Type B pancreatic cell (in vitro differentiated cells): ENCODE measurements around the gene RAB9B. TPM values are rescaled to one million over a fixed set of nuclear protein-coding genes. Genes with fewer than 3 reads are reported as not detected.

ENCODE experiments used
- DNase-seq: peaks from one replicate; pipeline ENCODE4 v3.0.0; 2021; ENCODE audit warnings: mixed read lengths; ENCODE audit not compliant: unreplicated experiment; ENCODE audit errors: extremely low spot score
- H3K27ac Mint-ChIP-seq: 2 replicates; pipeline ENCODE4 v1.8.0; 2021; ENCODE audit warnings: mild to moderate bottlenecking, mixed read lengths
- H3K27me3 Mint-ChIP-seq: 2 replicates; pipeline ENCODE4 v1.8.0; 2021; ENCODE audit warnings: mixed read lengths
- H3K36me3 Mint-ChIP-seq: 2 replicates; pipeline ENCODE4 v1.8.0; 2021; ENCODE audit warnings: mixed read lengths
- H3K4me1 Mint-ChIP-seq: one replicate; pipeline ENCODE4 v1.8.0; 2021; ENCODE audit warnings: mixed read lengths; ENCODE audit not compliant: unreplicated experiment
- H3K4me3 Mint-ChIP-seq: 2 replicates; pipeline ENCODE4 v1.8.0; 2021; ENCODE audit warnings: mild to moderate bottlenecking, mixed read lengths
- H3K9me3 Mint-ChIP-seq: 2 replicates; pipeline ENCODE4 v1.8.0; 2021; ENCODE audit warnings: mixed read lengths
- total RNA-seq: library from RNA; stranded (reverse); gene quantifications from 2 replicates; pipeline ENCODE4 v1.2.1, GENCODE V29; 2021; ENCODE audit warnings: low replicate concordance
- TF ChIP-seq, protein P1 (sequence below): fragments of 200-600 bp; sonication (generic); conservative IDR thresholded peaks from 2 replicates; pipeline ENCODE4 v1.5.0; 2021; ENCODE audit warnings: antibody characterized with exemption, mild to moderate bottlenecking

RAB9B gene
- total RNA-seq, 1 donor from 2014 or later: 2.8 TPM

DNA sequence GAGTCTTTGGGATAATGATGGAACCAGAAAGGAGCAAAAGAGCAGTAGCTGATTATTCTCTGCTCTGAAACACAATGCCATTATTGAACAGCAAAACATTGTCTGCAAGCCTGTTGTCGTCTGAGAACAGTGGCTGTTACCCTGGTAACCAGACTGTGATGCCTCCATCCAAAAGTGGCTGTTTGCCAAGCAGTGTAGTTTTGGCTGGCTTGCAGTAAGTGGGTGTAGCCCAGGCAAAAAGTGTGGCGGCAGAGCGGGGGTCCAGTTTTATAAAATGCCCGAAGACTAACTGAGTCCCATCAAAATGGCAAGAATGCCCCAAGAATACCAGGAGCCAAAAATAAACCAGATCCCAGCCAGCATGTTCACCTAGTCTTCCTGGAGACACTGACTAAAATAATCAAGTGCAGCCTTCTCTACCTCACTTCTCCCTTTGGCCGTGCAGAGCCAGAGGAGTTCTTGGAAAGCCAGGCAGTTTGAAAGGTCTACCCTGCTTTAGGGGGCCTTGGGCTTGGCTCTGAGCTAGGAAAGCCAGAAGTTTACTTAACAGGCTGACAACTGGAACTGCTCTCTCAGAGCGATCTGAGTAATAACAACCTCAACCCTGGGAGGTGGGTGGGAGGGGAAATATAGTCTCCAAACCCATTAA, 52.8 kb downstream of the RAB9B start:
- TF ChIP-seq, protein P1, sequence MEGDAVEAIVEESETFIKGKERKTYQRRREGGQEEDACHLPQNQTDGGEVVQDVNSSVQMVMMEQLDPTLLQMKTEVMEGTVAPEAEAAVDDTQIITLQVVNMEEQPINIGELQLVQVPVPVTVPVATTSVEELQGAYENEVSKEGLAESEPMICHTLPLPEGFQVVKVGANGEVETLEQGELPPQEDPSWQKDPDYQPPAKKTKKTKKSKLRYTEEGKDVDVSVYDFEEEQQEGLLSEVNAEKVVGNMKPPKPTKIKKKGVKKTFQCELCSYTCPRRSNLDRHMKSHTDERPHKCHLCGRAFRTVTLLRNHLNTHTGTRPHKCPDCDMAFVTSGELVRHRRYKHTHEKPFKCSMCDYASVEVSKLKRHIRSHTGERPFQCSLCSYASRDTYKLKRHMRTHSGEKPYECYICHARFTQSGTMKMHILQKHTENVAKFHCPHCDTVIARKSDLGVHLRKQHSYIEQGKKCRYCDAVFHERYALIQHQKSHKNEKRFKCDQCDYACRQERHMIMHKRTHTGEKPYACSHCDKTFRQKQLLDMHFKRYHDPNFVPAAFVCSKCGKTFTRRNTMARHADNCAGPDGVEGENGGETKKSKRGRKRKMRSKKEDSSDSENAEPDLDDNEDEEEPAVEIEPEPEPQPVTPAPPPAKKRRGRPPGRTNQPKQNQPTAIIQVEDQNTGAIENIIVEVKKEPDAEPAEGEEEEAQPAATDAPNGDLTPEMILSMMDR: no peak
- Mint-ChIP-seq H3K27ac (no peak overlapping the region), H3K9me3 (no peaks in the 10 kb centered on the region), H3K36me3 (no peaks in the 10 kb centered on the region), H3K27me3 (peaks cover 11% of the 10 kb centered on the region), H3K4me3 (no peak overlapping the region), H3K4me1 (peaks cover 5% of the 10 kb centered on the region)
- DNase-seq: no peak

GRCh38 chrX:103776546-103776945, 55.5 kb downstream of the RAB9B start, which contains the start of gene PLP1:
Gene PLP1, plus strand, starts transcription at chrX:103776840. Its CDS starts 156 bp downstream, at chrX:103776996.
- peaks cover 5% of the 10 kb centered on the region for H3K4me1 Mint-ChIP-seq
- no peak within 1 kb of the TSS for H3K27ac Mint-ChIP-seq

GRCh38 chrX:103774070-103774642, 57.9 kb downstream of the RAB9B start:
- no peak overlapping the region for H3K4me3 Mint-ChIP-seq

More at GRCh38 chrX:103776546-103776945, 55.5 kb downstream of the RAB9B start, which contains the start of gene PLP1:
- H3K27me3 Mint-ChIP-seq: peaks cover 17% of the 10 kb centered on the region
- no peak within 1 kb of the TSS for H3K4me3 Mint-ChIP-seq
- no peaks in the 10 kb centered on the region for H3K9me3 Mint-ChIP-seq
- no peaks in the 10 kb centered on the region for H3K36me3 Mint-ChIP-seq
- no peak for DNase-seq
- TF ChIP-seq, protein P1: no peak

DNA sequence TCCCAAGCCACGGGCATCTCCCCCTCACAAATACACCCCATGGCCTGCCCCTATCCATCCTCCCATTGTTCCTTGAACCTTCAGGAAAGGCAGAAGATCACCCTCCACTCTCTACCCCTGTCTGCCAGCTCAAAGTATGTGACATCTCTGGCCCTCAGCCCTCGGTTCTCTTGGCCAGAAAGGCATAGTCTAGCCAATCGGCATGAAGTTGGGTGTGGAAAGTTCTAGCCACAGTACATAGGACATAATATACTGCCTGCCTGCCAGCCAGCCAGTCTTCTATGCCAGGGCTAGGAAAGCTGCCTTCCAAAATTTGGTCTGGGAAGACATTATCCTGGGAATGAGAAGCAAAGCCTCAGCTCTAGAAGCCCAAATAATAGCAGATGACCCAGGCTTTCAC, 58.6 kb downstream of the RAB9B start:
- no peaks in the 10 kb centered on the region for H3K36me3 Mint-ChIP-seq
- no peak overlapping the region for H3K27ac Mint-ChIP-seq
- TF ChIP-seq, protein P1: no peak

More at GRCh38 chrX:103774070-103774642, 57.9 kb downstream of the RAB9B start:
- no peak for DNase-seq
- no peaks in the 10 kb centered on the region for H3K36me3 Mint-ChIP-seq
- H3K9me3 Mint-ChIP-seq: no peaks in the 10 kb centered on the region
- H3K27ac Mint-ChIP-seq: no peak overlapping the region
- H3K27me3 Mint-ChIP-seq: peaks cover 17% of the 10 kb centered on the region
- peaks cover 5% of the 10 kb centered on the region for H3K4me1 Mint-ChIP-seq
- TF ChIP-seq, protein P1: peak; percentile 47

More for the DNA sequence above, 58.6 kb downstream of the RAB9B start:
- H3K4me3 Mint-ChIP-seq: no peak overlapping the region
- no peaks in the 10 kb centered on the region for H3K4me1 Mint-ChIP-seq
- H3K27me3 Mint-ChIP-seq: peaks cover 17% of the 10 kb centered on the region
- no peak for DNase-seq
- H3K9me3 Mint-ChIP-seq: no peaks in the 10 kb centered on the region

Other genes with a start within 250 kb of the RAB9B start
- gene TCEAL4, start 246.7 kb downstream of the RAB9B start, total RNA-seq: 50.5 and 68.1 TPM in 2 replicates
- gene TCEAL3, start 224.3 kb downstream of the RAB9B start, total RNA-seq: 9.5 and 13.8 TPM in 2 replicates
- 16.9 and 22.3 TPM in 2 replicates for gene TCEAL1, start 203.3 kb downstream of the RAB9B start, total RNA-seq
- 419 and 666 TPM in 2 replicates for gene MORF4L2, start 145.6 kb downstream of the RAB9B start, total RNA-seq
- gene TMEM31, start 121.3 kb downstream of the RAB9B start, total RNA-seq: 0.87 TPM in 1 of 2 replicates, not detected in the other
- gene PLP1, start 55.4 kb downstream of the RAB9B start, total RNA-seq: 0.64 and 55.3 TPM in 2 replicates
- 13.2 and 23.0 TPM in 2 replicates for gene TMSB15B, start 130.4 kb upstream of the RAB9B start, total RNA-seq
- gene H2BW1, start 181.5 kb upstream of the RAB9B start, total RNA-seq: not detected in 2 replicates
- gene H2BW2, start 207.7 kb upstream of the RAB9B start, total RNA-seq: not detected in 2 replicates
- 4.4 and 16.5 TPM in 2 replicates for gene TMSB15C, start 244.0 kb upstream of the RAB9B start, total RNA-seq